ENCODE results near the gene TTC9. TPM values are rescaled to one million over a fixed set of nuclear protein-coding genes. Genes with fewer than 3 reads are reported as not detected.

The TTC9 gene
- under 1 TPM in 1 of 2 donors, not detected in 1; under 0.01 TPM for total RNA-seq

DNA sequence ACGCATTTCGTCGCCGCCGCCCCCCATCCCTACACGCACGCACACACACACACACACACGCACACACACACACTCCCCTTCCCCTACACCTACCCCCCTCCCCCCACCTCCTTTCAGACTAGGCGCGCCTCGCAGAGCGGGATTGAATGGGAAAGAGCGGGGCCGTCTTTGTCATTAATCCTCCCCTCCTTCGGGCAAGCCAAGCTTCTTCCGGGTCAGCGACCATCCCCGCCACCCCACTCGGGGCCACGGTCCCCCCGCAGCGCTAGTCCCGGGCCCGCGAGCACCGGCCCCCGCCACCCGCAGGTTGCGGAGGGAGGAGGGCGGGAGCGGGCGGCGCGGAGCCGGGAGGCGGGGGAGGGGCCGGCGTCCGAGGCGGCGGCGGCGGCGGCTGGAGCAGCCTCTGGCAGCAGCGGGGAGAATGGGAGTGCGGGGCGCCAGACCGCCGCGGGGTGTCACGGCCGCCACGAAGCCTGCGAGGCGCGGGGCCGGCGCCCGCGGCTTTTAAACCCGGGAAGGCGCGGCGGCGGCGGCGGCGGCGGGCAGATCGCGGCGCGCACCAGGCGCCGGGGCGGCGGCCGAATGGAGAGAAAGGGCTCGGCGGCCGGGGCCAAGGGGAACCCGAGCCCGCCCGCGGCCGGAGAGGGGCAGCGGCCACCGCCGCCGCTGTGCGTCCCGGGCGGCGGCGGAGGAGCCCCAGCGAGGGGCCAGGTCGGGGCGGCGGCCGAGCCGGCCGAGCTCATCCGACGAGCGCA lies at the start of gene TTC9:
TTC9 (plus strand) TSS at position 369 of the 755 bp plus-strand sequence; CDS start at position 583, 214 bp downstream.

DNA sequence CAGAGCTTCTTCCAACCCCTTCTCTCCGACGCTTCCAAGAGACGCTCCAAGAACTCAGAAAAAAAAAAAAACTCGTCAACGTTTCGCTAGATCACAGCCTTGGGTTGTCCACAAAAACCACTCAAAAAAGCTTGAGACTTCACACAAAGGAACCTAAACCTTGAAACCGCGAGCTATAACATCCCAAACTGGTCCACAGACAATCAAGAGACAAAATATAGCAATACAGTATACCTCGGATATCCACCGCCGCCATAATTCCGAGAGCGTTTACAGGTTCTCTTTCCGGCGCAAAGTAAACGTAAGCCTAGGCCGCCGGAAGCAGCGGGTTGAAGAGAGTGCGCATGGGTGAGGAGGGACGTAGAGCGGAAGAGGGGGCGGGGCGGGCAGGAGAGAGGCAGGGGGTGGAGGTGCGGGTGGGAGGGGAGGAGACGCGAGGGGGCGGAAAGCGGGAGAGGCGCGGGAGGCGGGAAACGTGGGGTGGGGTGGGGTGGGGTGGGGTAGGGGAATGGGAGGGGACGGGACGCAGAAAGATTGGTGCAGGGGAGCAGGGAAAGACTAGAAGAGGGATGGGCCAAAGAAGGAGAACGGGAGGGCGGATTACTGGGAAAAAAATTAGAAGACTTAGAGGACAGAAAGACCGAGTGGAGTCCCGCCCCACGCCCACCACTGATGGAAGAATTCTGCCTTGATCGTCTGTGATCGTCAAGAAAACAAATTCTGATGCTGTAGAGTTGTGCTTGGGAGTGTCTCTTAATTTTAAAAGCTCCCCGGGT lies 41.1 kb upstream of the TTC9 start, which contains the start of gene MED6:
MED6 (minus strand) TSS at position 274 of the 776 bp plus-strand sequence; CDS start at position 256, 18 bp downstream.

Small RNAs within 50 kb of the gene (small RNA-seq; reads per million reads assigned to genes)
- gene RN7SL77P, result 0 reads per million in 2 donors

Other genes starting within 250 kb of the TTC9 start
- gene SYNJ2BP, start 224.8 kb upstream of the TTC9 start, total RNA-seq, result 10 to 100 TPM; 15.8 to 21.6 TPM
- gene ADAM21, start 189.7 kb upstream of the TTC9 start, total RNA-seq, result 1 to 10 TPM in 1 of 2 donors, under 1 TPM in 1; 0.33 to 1.0 TPM
- under 1 TPM; 0.33 to 0.69 TPM for gene ADAM20, start 106.9 kb upstream of the TTC9 start, total RNA-seq
- 10 to 100 TPM; 24.8 to 45.0 TPM for gene MED6, start 41.3 kb upstream of the TTC9 start, total RNA-seq
- gene MAP3K9, start 167.6 kb downstream of the TTC9 start, total RNA-seq, result 1 to 10 TPM in 1 of 2 donors, under 1 TPM in 1; 0.67 to 1.7 TPM

Data from melanocyte of skin (primary cell).